HCEC 1CT (cell line): Measurements from ENCODE around the gene MAPKAP1.
"Not testable (repeated sequence)": the region's sequence is repeated elsewhere in the genome, so short reads cannot be mapped to it uniquely, and the experiment has no call there.

Experiments
- DNase-seq: peaks from one replicate; pipeline ENCODE4 v3.0.0-alpha.2; 2017

Gene MAPKAP1

DNA sequence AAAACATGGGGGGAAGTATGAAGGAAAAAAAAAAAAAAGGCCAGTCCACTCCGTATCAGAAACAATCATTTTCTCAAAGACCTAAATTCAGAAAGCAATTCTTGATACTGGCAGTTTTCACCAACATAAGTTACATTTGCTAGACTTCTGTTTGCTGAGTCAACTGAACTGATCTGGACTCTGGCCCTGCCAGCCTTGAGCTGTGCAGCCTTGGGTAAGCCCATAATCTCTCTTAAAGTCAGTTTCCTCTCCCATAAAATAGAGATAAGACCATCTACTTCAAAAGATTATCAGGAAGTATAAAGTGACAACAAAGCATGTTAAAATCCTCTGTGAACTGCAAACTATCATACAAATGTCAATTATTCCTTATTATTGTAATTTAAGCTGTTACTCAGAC is 106.8 kb downstream of the MAPKAP1 start:
- no peak for DNase-seq

DNA sequence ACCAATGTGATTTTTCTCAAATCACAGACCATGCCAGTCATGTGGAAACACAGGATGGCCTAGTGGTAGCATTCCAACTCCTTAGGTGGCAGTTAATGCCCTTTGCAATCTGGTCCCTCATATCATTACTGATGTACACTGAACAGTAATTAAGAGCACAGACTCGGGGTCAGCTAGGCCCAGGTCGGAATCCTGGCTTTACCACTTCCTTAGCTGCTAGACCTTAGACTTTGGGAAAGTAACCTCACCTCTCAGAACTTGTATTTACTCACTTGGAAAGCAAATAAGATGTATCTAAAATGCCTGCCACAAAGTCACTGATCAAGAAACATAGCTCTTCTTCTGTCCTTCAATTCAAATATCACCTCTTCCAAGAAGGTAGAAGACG is 112.8 kb downstream of the MAPKAP1 start:
- DNase-seq: no peak

DNA sequence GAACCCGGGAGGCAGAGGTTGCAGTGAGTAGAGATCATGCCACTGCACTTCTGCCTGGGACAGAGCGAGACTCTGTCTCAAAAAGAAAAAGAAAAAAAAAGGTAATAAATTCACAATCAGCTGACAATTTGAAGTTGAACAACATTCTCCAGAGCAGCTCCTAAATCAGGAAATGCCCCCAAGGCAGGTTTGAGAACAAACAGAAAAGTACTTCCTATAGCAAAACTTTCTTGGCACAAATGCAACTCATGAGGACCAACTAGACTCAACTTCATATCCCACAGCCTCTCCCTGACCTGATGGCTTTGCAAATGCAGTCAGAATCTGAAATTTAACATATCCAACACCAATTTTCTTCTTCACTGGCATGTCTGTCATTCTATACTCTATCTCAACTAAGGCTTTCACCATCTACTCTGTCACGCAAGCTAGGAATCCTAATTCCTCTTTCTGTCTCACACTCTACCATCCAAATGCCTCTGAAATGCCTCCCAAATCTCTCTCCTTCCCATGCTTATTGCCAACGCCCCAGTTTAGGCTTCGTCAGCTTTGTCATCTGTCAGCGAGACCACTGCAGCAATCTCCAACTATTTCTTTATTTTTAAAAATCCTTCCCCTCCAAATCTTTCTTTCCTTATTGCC is 113.3 kb downstream of the MAPKAP1 start:
- no peak for DNase-seq

DNA sequence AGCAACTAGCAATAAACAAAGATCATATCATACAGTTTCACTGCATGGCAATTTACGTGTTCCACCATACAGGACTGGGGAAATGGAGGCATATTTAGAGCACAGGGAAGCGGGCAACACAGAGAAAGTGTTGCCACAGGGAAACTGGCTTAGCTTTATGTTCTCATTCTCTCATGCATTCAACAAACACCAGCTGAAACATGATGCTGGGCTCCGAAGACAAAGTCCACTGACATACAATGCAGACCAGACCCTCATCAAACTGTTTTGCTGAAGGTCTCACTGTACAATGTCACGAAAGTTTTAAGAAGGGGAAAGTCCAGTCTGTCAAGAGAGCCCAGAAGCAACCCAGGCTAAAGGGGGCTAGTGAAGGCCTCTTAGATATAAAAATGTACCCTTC is 115.1 kb downstream of the MAPKAP1 start:
- DNase-seq: no peak

DNA sequence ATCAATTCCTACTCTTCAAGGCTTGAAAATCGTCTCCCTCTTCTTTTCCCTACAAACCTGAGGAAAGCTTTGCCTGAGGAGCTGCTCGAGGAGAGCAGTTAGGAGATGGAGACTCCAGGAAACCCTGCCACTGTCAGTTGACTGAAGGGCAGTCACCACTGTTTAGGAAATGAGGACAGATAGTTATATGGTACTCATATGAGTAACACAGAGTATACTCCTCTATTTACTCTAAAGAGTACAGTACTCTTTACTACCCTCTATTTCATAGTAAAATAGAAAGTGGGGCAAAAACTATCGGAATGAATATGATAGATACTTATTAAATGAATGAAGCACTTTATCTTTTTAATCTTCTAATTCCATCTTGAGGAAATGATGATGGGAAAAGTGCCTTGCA is 115.8 kb downstream of the MAPKAP1 start:
- no peak for DNase-seq

DNA sequence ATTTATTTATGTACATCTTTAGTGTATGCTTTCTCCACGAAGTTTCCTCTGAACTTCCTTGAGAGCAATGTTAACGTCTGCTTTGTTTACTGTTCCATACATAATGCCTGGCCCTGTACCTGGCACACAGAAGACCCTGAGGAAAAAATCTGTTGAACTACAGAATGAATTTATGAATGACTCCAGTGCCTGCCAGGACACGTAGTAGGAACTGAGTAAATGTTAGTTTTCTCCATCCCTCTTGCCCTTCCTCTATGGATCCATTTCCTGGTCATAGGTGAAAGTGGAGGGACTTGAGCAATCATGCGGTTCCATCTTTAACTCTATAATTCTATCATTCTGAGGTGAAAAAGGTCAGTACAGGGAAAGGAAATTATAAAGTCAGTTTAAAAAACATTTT is 117.7 kb downstream of the MAPKAP1 start:
- DNase-seq: no peak

DNA sequence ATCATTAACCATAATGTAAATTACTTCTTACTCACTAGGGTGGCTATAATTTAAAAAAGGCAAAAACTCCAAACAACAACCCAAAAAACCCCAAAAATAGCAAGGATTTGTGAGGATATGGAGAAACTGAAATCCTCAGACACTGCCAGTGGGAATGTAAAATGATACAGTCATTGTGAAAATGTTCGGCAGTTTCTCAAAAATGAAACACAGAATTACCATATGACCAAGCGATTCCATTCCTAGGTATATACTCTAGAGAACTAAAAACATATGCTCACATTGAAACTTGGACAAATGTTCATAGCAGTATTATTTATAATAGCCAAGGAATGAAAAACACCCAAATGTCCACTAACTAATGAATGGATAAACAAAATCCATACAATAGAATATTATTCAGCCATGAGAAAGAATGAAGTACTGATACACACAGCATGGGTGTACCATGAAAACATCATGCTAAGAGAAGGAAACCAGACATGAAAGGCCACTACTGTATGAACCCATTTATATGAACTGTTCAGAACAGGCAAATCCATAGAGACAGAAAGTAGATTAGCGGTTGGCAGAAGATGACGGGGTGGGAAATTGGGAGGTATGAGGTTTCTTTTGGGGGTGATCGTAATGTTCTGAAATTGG is 119.1 kb downstream of the MAPKAP1 start:
- DNase-seq: no peak

DNA sequence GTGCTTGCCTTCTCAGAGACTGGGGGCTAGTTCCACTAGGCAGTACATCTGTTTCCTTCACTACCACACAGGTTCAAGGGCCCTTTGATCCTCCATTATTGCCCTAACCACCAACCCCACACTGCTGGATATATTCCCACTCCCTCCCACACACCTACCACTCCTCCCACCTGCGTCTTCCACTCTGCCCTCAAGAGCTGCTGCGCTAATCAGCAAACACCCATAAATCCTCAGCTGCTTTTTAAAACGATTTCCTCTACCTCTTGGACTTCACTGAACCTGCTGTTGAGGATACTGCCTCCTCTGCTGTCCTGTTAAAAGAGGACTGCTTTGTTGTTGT is 120.9 kb downstream of the MAPKAP1 start:
- DNase-seq: no peak

DNA sequence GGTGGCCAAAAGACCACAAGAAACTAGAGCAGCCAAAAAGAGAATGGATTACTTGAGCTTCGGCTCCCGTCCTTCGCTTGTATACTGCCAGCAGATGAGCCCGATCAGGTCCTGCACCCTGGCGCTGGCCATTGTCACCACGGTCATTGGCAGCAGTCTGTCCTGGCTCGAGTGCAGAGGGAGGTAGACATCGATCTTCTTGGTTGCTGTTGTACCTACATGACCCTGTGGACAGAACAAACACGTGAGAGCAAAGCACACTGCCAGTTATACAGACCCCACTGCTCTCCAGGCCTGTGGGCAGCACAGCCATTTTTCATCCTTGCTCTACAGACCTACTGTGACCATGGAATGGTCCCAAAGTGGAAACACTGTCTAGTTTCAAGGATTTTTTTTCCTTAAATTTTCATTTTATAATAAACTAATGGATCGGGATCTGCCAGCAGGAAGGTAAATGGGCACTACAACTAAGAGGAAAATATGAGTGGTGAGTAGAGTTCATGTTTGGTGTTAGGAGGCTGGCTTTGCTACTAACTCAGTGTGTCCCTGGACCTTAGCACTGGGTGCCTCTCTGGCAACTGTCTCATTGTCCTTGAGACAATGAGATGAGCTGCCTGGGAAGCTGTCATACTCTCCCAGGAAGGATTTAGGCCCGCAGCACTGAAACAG is 121.4 kb downstream of the MAPKAP1 start:
- no peak for DNase-seq

DNA sequence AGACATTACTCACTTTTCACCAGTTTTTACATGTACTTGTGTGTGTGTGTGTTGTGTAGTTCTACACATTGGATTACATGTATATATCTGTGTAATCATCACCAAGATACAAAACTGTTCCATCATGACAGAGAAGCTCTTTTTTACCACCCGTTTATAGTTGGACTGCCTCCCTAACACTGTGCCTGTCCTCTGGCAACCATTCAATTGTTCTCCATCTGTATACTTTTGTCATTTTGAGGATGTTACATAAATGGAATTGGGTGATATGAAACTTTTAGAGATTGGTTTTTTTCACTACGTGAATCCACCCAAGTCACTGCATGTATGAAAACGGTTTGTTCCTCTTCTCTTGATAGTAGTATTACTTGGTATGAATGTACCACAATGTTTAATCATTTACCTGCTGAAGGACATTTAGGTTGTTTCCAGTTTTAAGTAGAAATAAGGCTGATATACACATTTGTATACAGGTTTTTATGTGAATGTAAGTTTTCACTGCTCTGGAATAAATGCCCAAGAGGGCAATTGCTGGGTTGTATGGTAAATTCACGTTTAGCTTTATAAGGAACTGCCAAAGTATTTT is 126.2 kb downstream of the MAPKAP1 start:
- no peak for DNase-seq

DNA sequence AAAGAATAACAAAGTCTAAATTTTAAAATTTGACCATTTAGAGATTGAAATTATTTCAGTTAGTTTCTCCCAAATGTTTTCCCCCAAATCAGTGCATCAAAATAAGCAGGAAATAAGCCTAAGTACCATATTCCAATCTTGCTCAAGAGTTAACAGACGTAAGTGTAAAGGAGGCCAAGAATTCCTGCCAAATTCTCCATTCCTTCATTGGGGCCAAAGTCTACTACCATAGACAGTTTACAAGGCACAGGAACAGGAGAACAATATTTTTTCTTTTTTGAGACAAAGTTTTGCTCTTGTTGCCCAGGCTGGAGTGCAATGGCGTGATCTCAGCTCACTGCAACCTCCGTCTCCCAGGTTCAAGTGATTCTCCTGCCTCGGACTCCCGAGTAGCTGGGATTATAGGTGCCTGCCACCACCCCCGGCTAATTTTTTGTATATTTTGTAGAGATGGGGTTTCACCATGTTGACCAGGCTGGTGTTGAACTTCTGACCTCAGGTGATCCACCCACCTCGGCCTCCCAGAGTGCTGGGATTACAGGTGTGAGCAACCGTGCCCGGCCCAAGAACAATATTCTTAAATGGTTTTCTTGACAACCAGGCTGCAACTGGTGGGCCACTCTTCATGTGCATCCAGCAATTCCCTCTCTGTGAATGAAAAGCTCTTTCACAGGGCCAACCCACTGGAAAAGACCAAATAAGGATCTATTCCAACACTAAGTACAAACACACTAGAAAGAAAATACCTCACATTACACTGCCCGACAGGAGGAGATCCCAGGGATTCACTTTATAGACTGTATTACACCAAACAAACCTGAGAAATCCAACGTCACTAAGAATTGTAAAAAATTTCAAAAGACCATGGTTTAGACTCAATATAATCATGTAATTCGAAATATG is 127.7 kb downstream of the MAPKAP1 start:
- DNase-seq: no peak

DNA sequence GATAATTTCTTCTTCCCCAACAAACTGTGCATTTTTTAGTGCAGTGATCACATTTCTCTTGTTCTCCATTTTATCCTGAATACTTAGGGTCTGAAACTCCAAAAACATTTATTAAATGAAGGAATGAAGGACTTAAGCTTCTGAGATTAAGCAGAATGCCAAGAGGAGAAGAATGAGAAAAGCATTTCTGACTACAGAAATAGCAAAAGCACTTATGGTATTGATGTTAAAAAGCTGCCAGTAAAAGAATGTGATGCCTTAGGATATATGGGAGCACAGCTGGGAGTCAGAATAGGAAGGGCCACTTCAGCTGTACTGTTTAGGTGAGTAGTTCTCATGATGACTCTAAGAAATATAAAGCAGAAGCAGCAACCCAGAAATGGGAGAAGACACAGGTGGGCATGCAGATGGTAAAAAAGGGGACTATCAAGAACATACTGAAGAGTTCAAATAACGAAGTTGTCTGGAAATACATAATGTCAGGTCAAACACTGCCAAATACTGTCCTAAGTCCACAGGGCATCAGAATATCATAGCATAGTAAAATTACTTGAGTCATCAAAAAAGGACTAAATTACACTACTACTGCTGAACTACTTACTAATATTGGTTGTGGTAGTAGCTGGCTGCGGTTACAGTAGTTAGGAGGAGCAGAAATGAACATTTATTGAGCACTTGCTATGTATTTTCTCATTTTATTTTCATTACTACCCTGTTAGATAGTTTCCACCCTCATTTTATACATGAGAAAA is 132.7 kb downstream of the MAPKAP1 start:
- no peak for DNase-seq

DNA sequence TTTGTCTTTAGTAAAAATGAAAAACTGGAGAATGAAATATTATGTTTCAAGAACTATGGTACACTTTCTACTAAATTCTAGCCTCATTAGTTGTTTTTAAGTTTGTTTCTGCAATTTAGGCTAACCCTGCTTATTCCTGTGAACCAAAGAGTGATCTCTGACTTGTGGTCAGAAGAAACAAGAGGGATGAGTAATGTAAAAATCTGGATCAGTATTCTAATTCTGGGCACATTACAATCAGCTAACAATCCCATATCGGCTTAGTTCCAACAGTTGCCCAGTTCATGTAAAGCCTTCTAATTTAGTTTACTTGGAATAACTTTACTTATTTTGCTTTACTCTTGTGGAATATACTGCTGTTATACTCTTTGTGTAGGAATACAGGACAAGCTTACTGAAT is 134.5 kb downstream of the MAPKAP1 start:
- not testable (repeated sequence) for DNase-seq

DNA sequence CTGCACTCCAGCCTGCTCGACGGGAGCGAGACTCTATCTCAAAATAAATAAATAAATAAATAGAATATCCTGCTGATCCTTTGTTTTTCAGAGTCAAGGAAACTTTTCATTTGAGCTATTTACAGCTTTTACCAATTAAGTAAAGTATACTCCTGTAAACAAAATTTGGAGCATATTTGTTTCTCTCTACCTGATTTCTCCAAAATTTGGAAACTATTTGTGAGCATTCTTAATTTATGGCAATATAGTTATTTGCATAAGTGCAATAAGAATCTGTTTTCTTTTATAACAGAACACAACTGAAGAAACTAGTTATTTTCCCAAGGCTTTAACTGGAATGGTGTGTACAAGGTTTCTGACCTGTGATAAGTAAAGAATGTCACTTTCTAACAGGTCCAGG is 135.2 kb downstream of the MAPKAP1 start:
- not testable (repeated sequence) for DNase-seq

DNA sequence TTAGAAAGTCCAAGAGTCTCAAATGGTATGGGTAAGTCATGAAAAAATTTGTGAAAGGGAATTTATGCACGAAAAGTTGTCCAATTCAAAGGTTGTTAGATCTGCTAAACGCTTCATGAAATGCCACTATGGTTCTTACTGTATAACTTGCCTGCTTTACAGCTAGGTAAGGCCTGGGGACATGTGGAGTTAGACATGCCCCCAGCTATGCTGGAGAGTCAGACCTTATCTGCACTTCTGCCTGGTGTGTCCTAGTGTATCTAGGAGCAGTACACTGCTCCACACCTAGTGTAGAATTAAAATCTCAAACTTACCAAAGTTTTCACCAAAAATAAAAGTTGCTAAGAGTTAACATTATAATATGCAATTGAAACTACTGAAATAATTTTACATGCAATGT is 136.8 kb downstream of the MAPKAP1 start:
- DNase-seq: no peak

DNA sequence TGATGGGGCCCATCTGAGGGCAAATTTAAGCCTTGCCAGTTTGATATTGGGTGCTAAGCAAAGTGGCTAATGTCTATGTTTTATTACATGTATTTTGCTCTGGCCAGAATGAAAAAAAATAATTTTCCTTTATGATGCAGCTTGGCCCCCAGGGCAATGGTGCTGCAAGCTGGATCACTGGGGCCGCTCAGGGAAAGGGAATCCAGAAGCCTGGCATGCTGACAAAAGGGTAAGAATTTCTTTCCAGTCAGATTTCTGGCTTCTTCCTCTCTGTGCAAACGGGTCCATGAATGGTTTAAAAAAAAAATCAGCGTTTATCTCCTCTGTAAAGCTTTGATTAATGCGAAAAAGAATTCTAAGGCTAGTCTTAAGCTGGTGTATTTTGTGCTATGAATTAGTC is 138.4 kb downstream of the MAPKAP1 start:
- DNase-seq: peak; percentile 20

DNA sequence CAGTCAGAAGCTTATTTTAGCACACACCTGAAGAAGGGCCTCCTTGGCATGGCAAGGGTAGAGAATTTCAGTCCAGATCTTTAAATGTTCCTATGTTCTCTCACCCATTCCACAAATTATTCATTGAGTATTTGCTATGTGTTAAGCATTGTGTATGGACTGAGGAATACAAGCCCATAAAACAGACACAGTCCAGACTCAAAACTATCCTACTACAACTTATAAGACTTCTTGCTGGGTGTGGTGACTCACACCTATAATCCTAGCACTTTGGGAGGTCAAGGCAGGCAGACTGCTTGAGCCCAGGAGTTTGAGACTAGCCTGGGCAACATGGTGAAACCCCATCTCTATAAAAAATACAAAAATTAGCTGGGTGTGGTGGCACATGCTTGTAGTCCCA is 141.0 kb downstream of the MAPKAP1 start:
- peak; percentile 14 for DNase-seq

DNA sequence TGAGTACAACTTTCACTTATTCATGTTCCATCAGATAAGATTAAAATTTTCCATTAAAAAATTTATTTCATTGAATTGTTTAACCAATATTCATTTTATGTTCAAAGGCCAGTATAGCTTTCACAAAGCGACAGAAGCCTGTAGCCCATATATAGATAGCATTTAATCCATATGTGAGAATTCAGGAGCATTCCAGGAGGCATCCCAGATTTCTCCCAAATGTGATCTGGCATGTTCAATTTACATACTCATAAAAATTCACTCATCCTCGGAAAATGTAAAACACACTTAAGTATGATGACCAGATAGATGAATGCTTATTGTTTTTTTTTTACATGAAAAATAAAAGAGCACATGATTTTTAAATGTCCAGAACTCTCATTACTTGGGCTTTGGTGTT is 141.9 kb downstream of the MAPKAP1 start:
- DNase-seq: no peak

DNA sequence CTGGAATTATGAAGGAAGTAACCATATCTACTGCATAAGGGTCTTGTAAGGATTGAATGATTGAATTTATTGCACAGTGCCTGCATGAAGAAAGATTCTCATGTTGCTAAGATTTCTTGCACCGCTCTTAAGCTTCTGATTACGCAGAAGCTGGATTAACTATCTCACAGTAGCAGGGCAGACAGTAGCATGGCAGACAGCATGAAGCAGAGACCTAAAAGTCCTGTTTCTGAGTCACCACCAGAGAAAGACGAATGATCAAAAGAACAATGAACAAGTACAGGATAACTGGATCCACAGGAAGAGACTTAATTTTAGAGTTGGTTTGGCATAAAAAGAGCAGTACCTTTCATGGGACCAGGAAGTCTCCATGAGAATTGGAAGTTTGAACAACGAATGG is 142.4 kb downstream of the MAPKAP1 start:
- no peak for DNase-seq

DNA sequence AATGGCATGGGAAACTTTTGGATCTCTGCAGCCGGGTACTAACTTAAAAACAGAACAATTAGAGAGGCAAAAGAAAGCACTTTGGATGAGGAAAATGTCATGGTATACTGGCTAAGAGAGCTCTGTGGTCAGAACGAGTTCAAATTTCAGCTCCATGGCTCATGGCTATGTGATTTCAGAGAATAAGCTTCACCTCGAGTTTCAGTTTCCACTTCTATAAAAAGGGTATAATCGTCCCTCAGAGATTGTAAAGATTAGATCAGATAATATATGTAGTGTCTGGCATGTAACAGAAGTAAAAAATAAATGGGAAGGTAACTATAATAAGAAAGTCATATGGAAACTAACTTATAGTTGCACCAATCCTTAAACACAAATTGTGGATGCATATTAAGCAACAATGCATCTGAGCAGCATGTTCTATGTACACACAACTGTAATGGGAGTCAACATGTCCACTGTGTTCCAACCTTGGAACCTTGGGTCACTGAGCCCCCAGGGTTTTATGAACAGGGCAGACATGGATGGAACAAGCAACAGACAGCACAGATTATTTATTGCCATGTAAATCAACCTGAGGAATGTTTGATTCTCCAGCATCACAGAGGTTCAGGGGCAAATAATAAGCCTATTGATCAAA is 145.4 kb downstream of the MAPKAP1 start:
- no peak for DNase-seq

DNA sequence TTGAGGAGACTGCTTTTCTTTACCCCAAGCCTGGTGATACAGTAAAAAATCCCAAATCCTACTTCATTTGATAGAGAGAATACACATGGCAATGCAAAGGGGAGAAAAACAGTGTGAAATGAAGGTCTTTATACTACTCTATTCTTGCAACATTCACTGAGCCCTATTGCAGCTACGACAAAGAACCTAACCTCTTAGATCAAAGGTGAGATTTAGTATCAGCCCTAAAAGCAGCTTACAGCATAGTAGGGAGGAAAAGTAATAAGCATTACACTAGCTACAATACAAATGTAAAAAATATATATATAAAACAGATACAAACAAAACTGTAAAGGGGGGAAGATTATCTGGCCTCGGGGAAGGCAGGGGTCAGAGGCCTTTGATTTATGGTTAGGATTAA is 147.1 kb downstream of the MAPKAP1 start:
- DNase-seq: no peak

DNA sequence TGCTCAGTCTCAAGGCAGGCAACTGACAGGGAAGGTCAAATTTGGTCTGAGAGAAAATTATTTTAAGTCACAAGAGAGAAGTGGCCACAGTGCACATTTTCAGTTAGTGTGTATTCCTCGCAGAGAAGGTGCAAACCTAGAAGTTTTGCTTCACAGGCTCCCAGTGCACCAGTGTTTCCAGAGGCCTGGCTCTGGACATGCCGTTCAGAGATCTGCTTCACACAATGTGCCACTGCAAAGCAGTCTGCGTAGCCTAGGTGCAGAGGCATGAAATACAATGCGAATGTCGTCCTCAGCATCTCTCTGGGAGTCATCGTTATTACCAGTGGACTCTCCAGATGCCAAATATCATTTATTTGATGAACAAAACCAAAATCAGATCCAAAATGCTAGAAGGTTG is 147.8 kb downstream of the MAPKAP1 start:
- no peak for DNase-seq
